ENCODE measurements around the gene PLP1. TPM values are rescaled to one million over a fixed set of nuclear protein-coding genes. Genes with fewer than 3 reads are reported as not detected.
"Not testable (repeated sequence)": the region's sequence is repeated elsewhere in the genome, so short reads cannot be mapped to it uniquely, and the experiment has no call there.

The PLP1 gene
- total RNA-seq = not detected in 2 replicates

DNA sequence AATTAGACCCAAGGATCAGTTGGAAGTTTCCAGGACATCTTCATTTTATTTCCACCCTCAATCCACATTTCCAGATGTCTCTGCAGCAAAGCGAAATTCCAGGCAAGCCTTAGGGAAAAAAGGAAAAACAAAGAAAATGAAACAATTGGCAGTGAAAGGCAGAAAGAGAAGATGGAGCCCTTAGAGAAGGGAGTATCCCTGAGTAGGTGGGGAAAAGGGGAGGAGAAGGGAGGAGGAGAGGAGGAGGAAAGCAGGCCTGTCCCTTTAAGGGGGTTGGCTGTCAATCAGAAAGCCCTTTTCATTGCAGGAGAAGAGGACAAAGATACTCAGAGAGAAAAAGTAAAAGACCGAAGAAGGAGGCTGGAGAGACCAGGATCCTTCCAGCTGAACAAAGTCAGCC is at the start of gene PLP1:
Gene PLP1 (plus strand): TSS at position 295 of the 400 bp plus-strand sequence. CDS start 156 bp downstream, outside the sequence.
- no peak for DNase-seq (ENCODE audit: extremely low read depth, low read depth, low spot score)

GRCh38 chrX:103727115-103727514 is 49.5 kb upstream of the PLP1 start:
- no peak for DNase-seq (ENCODE audit: extremely low read depth, low read depth, low spot score)

DNA sequence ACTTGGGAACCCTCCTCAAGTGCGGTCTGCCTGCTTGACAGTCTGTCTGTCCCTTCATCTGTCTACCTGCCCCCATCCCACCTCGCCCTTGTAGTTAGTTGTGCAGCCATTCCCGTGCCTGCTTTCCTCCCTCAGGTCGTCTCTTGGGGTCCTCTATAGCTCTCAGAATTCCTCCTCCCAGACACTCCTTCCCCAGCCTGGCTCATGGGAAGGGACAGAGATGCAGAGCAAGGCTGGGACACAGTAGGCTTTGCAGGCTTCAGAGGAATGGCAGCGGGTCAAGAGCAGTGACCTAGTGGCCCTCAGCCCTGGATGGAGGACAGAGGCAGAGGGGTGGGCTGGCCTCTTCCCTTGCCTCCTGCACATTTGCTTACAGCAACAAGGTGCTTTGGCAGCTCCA is 47.6 kb upstream of the PLP1 start:
- no peak for DNase-seq (ENCODE audit: extremely low read depth, low read depth, low spot score)

DNA sequence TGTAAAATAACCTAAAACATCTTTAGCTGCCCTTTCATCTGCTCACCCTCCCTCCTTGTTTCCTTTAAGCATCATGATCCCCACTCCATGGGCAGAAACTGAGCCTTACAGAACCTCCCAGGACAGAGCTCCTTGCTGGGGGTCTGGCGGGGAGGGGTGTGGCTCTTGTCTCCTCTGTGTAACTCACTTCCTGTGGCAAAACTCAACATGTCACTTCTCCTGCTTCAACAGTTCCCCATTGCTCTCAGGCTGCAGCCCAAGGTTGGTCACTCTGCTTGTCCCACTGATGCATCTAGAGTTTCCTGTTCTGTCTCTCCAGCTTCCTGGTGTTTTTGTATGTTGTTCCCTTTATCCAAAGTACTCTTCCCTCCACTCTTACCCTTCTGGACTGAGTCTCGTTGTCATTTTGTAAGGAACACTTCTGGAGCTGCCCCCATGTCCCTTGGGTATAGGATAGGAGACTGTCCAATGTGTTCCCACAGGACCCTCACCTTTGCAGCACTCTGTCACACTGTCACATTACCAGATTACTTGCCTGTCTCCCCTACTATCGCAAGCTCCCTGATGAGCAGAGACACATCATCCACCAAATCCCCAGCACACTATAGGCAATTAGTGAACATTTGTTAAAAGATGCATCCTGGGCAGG is 46.4 kb upstream of the PLP1 start:
- no peak for DNase-seq (ENCODE audit: extremely low read depth, low read depth, low spot score)

- peak; percentile 20 for DNase-seq (ENCODE audit: extremely low read depth, low read depth, low spot score)
Observed at GRCh38 chrX:103730796-103731493, 45.7 kb upstream of the PLP1 start.

GRCh38 chrX:103733017-103733416 is 43.6 kb upstream of the PLP1 start:
- no peak for DNase-seq (ENCODE audit: extremely low read depth, low read depth, low spot score)

GRCh38 chrX:103734125-103734760 is 42.4 kb upstream of the PLP1 start:
- no peak for DNase-seq (ENCODE audit: extremely low read depth, low read depth, low spot score)

DNA sequence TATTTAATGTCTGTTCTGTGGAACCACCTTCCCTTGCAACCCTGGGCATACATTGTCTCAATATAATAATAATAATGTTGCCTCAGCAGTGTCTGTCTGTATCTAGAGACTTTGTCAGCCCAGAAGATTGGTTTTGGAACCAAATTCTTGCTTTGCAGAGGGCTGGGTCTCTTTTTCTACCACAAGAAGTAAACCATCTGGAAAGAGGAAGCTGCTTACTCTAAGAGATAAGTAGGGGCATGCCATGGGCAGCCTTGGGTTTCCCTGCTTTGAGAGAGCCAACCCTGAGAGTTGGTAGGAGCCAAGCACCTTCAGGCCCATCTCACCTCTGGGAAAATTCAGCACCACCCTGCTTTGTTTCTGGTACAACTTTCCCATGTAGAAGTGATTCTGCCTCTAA is 38.9 kb upstream of the PLP1 start:
- DNase-seq (ENCODE audit: extremely low read depth, low read depth, low spot score) = no peak

- no peak for DNase-seq (ENCODE audit: extremely low read depth, low read depth, low spot score)
Observed at GRCh38 chrX:103739421-103739820, 37.2 kb upstream of the PLP1 start.

- DNase-seq (ENCODE audit: extremely low read depth, low read depth, low spot score) = no peak
Observed at GRCh38 chrX:103741879-103742278, 34.8 kb upstream of the PLP1 start.

- no peak for DNase-seq (ENCODE audit: extremely low read depth, low read depth, low spot score)
Observed at GRCh38 chrX:103742339-103742738, 34.3 kb upstream of the PLP1 start.

DNA sequence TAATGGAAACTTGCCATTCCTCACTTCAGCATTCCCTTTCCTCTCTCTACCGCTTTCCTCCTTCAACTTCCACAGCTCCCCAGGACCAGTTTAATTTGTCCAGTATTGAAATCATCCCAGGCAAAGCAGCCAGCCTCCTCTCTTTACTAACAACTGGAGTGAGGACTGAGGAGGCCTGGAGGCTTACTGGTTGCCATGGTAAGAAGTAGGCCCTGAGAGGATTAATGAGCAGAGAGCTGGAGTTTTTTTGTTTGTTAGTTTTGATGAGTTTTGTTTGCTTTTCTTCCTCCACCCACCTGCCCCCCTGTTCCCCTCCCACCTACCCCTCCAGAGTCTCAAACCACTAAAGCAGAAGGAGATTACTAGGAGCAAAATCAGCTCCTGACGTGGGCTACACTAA is 29.5 kb upstream of the PLP1 start:
- DNase-seq (ENCODE audit: extremely low read depth, low read depth, low spot score) = no peak

DNA sequence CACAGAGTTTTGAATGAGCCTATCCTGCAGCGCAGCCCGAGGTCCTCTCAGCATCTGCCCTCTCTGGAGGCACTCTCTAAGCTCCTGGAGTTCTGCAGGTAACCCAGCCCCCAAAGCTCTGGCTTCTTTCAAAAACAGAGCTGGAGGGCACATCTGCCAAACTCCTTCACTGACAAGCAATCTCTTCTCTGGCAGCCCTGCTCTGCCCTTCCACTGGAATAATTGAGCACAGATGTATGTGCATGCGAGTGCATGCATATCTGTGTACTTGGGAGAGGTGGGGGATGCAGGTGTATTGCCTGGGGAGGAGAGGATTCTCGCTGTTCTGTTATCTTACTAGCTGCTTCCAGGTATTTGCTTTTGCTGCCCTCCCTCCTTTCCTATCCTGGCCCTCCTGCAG is 22.2 kb upstream of the PLP1 start:
- DNase-seq (ENCODE audit: extremely low read depth, low read depth, low spot score) = no peak

- DNase-seq (ENCODE audit: extremely low read depth, low read depth, low spot score) = no peak
Observed at GRCh38 chrX:103756736-103757135, 19.9 kb upstream of the PLP1 start.

GRCh38 chrX:103758555-103758954 is 18.1 kb upstream of the PLP1 start:
- no peak for DNase-seq (ENCODE audit: extremely low read depth, low read depth, low spot score)

GRCh38 chrX:103763541-103763940 is 13.1 kb upstream of the PLP1 start:
- not testable (repeated sequence) for DNase-seq (ENCODE audit: extremely low read depth, low read depth, low spot score)

- not testable (repeated sequence) for DNase-seq (ENCODE audit: extremely low read depth, low read depth, low spot score)
Observed at GRCh38 chrX:103766813-103767555, 9.7 kb upstream of the PLP1 start.

GRCh38 chrX:103773445-103773844 is 3.2 kb upstream of the PLP1 start:
- no peak for DNase-seq (ENCODE audit: extremely low read depth, low read depth, low spot score)

DNA sequence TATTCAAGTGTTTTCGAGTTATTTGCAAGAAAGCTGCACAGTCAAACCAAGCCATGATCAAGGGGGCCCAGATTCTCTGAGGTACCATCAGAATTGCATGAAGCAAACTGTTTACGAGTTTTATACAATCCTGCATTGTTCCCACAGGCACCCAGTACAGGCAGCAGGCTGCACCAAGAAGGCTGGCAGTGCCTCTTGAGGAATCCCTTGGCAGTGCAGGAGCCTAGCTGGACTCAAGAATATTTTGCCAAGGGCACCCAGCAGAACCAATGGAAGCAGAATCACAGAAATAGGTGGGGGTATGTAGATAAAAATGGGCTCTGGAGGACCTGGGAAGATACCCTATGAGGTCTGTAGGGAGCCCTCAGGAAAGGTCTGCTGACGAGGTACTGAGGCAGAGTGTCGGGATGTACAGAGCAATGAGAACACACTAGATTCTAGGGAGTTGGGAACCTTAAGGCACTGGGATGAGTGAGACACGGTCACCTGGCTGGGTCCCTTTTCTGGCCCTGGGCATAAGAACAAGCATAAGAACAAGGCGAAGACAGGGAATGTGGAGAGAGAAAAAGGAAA is 2.5 kb upstream of the PLP1 start:
- peak; percentile 3 for DNase-seq (ENCODE audit: extremely low read depth, low read depth, low spot score)

GRCh38 chrX:103779141-103779789 is 2.6 kb downstream of the PLP1 start:
- DNase-seq (ENCODE audit: extremely low read depth, low read depth, low spot score) = no peak
